Activated T-helper 9 cell treated with anti-CD3 and anti-CD28 coated beads, Interleukin-2, amount 50 U/mL, for 16 hours (primary cell): ENCODE results near the gene EHD3.

ENCODE experiments used
- DNase-seq: peaks from one replicate; pipeline ENCODE4 v3.0.0-alpha.2; 2020; ENCODE audit warnings: low read depth

EHD3 gene

DNA sequence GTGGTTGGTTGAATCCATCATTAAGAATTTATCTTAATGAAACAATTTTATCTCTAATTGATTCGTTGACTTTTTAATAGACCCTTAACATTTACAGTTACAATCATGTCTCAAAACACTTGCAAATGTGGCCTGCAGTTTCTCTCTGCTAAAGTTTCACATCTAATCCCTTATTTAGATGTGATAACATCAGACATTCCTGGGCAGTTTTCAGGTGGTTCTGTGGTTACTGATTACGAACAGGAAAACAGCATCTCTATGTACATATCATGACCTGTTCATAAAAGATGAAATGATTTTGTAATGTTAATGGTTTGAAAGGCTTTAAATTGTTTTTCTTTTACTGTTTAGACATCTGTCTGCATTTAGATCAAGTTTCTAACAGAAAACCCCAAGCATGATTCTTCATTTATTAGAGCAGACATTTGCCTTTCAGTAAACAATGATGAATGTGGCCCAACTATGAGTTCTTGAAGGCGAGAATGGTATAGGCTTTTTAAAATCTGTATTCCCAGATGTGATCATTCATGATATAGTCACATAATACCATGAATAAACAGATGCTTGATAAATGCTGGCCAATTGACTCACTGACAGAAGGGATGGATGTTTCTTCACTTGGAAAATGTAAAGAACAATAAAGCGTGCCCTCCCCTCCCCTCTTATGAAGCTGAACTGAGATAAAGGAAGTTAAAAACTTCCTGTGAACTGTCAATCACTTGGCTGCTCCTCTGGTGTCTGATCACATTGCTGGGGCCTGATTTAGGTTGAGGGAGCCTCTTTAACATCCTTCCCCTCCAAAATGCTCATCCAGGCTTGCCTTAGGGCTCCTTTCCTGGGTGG lies 20.1 kb upstream of the EHD3 start:
- no peak for DNase-seq

DNA sequence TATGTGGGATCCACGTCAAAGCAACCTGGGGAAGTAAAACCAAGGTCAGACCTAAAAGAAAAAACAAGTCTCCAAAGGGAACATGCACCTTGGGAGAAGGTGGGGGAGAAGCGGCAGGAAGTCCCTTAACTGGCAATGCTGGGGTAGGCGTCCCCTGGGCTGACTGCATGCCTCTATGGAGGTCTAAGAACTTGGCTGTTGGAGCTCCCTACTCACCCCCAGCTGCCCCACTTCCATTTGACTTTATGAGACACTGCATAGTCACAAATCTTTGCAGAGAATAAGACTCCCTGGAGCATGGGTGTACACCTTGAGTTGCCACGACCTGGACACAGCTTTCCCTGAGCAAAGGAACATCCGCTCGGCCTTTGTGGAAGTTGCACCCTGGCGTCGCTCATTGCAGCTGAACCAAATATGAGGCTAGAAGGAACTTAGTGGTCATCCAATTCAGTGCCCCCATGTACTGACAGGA lies 19.5 kb upstream of the EHD3 start:
- no peak for DNase-seq

DNA sequence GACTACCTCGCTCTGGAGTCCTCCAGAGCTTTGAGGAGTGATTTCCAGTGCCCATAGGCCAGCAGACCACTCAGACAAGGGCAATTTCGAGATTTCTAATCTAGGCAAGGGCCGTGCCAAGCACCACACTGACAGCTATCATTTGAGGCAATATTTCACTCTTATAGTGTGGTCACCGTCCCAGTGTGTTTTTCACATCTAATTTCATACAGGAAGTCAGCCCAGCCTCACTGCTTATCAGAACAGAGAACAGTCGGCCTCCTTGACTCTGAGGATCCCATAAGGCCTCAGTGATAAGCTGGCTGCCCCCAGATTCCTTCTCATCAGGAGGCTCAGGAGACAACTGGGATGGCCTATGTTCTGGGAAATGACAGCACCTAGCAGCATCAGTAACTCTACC lies 17.2 kb upstream of the EHD3 start:
- DNase-seq, result no peak

DNA sequence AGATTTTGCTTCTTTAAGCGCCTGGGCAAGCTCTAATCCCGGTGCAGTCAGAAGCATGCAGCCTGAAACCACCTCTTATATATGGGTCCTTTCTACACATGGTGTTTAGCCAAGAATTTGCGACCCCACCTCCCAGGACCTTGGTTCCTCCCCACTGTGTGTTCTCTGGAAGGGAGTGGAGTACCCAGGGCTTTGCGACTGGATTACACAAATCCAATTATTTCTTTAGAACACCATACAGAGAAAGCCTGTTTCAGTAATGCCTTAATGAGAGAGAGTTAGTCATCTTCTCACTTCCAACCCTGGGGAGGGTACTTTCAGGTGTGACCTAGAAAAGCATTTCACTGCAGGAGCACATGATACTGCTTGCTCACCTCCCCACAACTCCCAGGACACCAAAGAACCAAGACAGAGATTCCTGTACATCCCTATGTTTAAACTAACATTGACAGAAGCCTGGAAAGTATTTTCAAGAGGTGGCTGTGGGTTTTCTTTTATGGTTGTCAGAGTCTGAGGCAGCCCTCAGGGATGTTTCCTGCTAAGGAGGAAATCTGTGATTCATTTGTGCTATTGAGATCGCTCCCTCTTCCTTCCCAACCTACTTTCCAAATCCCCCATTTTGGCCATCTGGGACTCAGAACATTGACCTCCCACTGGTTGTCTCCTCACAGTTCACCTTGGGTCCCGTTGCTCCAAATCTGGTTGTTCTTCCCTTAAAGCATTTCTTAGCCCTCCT lies 16.3 kb upstream of the EHD3 start, which contains the start of gene CAPN14:
CAPN14 (minus strand) TSS at position 51 of the 736 bp plus-strand sequence. CDS start 12,068 bp downstream, outside the sequence.
- DNase-seq, result no peak

DNA sequence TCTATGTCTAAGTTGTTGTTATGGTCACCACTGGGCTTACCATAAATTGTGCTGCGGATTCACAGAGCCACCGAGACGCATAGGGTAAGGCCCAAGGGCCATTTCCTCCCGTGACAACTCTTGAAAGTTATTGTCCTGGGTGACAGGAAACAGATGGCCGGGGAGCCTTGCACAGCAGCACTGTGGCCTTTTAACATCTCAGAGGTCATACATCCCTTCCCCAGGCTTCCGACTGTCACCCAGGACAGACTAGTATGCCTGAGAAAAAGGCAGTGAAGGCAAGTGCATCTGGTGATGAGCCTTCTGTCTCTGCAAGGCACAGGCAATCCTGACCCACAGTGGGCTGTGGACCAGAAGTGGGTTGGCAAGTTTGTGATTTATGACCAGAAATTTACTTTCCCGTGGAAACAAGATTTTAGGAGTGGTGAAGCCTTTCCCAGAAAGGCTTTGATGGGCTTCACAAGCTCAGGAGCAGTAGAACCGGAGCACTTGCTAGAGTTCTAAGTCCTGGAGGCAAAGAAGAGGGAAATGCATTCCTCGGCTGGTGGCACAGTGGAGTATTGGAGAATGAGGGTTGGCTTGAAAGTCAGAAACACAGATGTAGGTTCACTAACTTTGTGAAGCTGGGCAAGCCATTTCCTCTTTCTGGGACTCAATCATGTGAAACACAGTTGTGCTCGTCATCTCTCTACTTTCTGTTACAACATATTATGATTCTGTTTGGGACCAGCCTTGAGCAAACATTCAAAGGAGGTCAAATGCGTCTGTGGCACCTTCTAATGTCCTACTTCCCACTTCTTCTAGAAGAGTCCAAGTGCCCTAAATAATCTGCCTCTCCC lies 14.6 kb upstream of the EHD3 start:
- no peak for DNase-seq

DNA sequence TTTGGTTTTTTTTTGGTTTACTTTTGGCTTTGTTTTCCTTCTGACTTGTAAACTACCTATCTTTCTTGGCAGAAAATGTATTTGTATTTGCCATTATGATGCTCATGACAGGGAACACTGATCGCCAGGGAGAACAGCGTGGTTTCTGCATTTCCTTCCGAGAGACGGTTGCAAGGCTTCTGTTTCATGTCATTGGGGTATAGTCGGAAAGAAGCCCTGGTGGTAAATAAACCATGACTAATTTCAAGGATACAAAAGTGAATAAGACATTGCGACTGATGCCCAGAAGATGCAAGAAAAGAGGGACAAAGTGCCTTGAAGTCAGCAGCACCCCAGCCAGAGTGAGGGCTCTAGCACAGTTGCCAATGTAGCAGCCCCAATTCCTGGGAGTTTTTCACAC lies 12.4 kb upstream of the EHD3 start:
- DNase-seq, result no peak

DNA sequence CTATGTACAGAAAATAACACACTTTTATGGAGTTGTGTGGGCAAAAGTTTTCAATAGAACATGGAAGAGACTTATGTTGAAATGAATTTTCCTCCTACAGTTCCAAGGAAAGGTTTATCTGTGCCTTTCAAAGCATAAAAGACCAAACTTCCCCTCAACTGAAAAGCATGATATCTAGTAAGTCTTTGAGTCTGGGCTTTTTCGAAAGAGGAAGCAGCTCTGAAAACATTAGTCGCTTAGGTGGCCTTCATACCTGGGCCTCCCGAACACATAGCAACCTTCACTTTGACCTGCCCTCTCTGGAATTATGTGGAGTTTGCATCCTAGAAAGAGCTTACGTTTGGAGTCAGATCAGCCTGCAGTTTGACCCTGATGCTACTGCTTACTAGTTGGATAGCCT lies 11.9 kb upstream of the EHD3 start:
- no peak for DNase-seq

DNA sequence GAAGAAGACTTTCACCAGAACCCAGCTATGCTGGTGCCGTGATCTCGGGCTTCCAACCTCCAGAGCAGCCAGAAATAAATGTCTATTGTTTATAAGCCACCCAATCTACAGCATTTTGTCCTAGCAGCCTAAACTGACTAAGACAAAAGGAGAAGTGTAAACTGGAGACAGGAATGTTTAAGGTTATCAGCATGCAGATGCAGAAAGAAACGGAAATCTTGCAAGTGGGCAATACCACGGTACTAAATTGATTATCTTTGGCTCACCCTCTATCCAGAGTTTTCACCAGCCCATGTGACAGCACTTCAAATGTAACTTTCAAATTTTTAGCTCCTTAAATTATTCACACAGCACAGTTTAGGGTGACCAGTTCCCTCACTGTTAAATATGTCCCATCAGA lies 10.9 kb upstream of the EHD3 start:
- no peak for DNase-seq

DNA sequence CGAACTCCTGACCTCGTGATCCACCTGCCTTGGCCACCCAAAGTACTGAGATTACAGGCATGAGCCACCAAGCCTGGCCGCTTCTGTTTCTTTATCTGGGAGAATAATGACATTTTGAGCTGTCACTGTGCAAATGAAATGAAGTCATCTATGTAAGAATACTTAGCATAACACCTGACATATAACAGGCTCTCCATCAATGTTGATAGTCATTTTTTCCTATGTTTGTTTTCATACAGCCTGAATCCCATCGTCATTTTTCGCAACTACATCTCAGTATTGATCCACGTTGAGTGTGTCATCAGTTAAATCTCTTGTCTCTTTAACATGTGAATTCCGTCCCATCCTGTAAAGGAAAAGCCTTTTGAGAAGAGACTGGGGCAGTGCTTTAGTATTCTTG lies 10.2 kb upstream of the EHD3 start:
- no peak for DNase-seq

DNA sequence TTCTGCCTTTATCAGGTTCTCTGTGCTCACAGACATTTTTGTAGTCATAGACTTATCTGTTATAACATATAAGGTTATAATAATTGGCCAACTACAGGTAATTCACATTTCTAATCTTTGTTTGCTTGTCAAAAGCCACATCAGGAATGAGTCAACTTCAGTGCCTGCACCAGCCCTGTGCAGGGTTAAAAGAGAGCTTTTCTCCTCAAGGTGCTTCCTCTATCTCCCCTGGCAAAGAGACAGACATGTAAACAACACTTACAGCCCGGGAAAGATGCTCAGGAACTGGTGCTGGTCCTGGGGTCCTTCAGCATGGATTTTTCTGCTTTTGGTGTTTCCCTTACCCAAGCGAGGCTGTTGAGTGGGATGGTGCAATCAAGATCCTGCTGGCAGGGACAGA lies 7.7 kb upstream of the EHD3 start:
- DNase-seq, result no peak

DNA sequence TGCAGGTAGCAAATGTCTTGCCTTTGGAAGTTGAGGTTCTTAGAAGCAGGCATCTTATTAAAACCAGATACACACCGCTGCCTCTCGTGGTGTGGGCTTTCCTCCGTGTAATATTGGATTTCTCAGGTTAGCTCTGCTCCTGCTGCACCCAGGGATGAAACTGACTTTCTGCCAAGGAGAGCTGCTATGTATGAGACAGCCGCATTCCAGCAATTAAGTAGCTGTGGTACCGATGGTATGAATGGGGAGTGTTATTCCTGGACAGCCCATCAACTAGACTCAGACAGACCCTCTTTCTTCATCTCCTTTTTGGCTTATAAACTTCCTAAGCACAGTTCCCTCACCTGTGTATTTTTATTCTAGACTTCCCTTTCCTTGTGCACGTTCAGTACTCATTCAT lies 6.8 kb upstream of the EHD3 start:
- no peak for DNase-seq

DNA sequence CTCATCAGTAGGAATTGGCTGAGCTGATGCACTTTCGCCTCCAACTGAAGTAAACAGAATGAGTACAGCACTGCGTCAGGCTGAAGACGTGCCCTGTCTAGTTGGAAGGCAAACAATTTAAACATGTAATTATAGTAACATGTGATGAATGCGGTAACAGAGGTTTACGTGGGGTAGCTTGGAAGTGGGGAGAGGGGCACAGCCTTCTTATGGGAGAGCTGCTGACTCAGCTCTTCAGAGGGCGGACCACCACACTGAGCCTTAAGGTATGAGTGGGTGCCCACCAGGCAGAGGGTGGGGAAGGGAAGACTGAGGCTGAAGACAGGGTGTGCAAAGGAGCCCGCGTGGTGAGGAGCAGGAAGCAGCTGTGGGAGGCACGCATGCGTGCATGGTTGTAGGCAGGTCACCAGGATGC lies 6.2 kb upstream of the EHD3 start:
- DNase-seq, result no peak

DNA sequence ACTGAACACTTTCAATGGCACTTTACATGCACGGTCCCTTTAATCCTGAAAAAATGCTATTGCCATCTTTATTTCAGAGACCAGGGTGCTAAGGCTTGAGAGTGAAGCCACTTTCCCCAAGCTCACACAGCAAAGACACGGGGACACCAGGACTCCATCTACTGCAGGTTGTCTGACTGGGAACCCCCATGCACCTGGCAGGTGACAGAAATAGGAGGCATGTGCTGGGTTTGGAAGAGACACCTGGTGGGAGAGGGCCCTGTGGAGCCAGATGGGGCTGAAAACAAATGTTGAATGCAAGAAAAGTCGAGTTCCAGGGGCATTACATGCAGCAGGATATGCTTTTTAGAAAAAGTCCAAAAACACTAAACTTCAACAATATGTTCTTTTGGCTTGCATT lies 5.2 kb upstream of the EHD3 start:
- DNase-seq, result no peak

DNA sequence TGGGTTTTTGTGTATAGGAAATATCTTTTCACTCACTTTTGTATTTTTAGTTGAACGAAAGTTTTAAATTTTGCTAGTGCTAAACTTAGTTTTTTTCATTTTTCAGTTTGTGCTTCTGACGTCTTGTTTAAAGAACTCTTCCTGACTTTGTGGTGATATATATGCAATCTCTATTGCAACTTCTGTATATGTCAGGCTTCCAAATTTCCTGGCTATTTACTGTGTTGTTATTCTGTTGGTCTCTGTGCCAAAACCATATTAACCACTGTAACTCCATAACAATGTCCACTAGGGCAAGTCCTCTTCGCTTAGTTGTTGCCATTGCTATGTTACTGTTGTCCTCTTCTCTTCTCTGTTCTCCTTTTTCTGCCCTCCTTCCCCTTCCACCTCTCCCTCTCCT lies 3.2 kb upstream of the EHD3 start:
- DNase-seq, result no peak

DNA sequence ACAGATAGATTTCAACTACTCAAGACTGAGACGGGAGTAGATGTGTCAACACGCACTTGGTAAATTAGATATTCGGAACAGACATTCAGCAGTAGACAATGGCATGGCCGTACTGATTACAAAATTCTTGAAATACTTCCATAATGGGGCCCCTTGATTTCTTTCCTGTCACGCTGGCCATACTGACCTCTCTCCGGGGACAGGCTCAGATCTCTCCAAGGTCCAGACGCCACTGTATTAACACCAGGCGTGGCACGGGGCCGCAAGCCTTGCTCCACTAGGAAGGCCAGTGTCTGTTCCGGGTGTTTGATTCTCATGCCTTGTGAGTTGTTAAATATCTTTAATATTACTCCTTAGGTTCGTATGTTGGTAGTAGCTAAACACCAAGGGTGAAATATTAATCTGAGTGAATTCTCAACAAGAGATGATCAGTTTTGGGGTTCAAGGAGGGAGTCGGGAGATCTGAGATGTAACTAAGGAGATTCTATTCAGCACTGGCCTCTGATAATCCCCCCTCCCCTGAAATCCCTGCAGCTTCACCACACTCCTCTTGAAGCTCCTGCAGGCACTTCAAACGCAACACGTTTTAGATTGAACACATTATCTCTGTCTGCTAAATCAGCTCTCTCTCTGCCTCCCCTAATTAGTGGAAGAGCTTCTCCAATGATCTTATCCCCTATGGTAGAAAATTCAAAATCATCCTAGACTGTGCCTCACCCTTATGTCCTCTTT lies 2.2 kb upstream of the EHD3 start:
- DNase-seq, result no peak

DNA sequence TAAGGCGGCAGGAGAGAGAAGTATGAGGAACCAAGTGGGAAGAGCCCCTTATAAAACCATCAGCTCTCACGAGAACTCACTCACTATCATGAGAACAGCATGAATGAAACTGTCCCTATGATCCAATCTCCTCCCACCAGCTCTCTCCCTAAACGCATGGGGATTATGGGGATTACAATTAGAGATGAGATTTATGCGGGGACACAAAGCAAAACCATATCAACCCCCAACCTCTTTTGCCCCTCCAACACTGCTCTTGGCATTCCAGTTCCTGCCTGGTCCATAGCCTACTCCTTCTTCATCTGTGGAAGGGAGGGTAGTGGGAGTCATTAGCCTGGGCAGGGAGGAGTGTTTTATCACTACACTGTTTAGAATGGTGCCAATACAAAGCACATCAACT lies 1.4 kb upstream of the EHD3 start:
- DNase-seq, result no peak

DNA sequence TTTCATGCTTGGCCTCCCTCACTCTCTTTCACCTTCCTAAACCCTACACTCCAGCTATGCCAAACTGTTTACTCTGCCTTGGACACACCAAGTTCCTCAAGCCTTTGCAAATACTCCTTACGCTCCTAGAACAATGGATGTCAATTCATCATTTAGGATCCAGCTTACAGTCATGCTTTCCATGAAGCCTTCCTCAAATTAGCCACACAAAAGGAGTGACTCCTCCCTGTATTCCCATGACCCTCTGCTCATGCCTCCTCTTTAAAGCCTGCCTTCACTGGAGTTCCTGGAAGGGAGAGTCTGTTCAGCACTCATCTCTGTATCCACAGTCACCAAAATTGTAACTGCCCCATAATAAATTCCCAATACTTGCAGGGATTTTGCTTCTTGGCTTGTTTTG lies 721 bp upstream of the EHD3 start:
- DNase-seq, result no peak

DNA sequence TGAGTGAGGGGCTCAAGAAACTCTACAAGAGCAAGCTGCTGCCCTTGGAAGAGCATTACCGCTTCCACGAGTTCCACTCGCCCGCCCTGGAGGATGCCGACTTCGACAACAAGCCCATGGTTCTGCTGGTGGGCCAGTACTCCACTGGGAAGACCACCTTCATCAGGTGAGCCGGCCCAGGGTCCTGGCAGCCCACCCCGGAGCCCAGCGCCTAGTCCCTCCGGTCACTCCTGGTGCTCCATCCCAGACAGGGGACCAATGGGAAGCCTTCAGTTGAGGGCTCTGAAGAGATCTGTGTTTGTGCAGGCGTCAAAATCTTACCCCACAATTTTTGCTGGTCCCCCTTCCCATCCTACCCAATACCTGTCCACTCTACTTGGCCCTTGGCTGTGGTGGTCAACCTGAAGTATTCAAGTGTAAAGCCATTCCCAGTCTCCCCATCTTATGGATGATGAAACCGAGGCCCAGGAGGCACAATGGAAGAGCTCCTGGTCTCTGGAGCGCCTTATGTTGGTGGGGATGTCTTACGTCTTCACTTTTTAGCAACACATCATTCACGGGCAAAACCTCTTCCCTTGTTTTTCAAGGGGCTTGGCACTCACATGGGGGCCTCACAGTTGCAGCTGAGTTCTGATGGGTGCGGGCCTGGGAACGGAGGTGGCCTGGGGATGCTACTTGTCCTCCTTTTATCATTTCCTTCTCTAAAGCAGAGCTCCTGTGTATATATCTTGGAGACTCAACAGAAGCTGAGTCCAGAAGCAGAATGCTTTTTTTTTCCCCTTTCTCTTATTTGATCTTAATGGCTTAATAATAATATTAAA lies 941 bp downstream of the EHD3 start:
- no peak for DNase-seq

DNA sequence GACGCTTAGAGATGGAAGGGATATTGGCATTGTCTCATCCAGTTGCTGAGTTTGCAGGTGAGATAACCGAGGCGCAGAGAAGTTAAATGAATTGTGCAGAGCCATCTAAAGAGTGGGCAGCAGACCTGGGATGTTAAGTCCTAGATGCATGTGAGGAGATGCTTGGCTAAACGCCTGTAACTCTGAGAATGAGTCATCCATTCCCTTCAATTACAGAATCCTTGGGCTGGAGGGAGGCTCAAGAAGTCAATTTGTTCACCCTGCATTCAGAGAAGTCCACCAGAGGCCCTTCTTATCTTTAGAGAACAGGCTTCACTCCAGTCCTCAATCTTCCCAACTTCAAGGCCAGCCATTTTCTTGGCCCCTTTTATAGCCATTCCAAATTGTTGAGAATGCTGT lies 1.6 kb downstream of the EHD3 start:
- DNase-seq, result no peak

DNA sequence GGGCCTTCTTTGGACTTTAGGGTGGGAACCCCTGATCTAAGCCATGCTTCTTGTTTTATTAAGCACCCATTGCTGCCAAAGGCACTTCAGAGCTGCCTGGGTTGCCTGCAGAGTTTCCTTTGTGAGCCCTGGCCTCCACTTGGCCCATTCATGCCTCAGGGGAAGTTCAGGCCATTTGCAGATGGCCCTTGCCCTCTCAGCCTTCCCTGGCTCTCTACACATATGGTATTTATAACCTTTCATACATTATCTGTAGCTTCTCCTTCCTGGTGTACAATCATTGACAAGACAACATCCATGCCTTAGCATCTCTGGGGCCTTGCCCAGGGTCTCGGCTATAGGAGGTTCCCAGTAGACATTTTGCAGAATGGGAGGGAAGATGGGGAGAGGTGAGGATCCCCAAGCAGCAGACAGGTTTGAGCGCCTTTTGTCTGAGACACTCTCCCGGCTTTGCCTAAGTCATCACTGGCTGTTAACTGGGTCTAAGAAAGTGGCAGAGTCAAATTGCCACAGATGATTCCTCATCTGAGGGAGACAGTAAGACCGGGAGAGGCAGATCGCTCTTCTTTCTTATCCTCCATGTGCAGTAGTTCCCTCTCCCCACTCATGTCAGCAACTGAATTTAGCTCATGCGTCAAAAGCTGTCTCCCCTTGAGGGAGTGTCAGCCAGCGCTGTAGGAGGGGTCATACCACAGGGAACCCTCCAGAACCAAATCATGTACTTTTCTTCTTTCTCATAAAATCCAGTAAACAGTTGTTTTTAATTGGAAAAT lies 2.7 kb downstream of the EHD3 start:
- DNase-seq, result no peak
